ENCODE results near the gene ANK2. TPM values are rescaled to one million over a fixed set of nuclear protein-coding genes. Genes with fewer than 3 reads are reported as not detected.

ANK2 gene
- total RNA-seq, 1 donor from 2014 or later: 4.5 TPM

DNA sequence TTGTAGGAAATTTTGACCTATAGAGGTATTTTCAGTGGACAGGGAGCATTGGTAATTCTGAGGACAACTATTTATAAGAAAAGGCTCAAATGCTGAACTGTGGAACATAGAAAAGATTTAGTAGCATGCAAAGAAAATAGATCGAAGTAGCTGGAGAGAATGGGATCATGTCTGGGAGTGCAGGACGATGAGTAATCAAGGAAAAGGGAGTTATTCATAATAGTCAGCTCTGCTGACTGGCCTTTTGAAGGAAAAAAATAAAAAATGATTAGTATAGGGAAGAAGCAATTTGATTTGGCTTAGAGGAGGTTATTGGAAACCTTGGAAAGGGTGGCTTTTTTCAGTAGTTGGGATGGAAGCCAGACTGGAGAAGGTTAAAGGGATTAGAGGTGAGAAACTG, 22.9 kb upstream of the ANK2 start:
- DNase-seq (no peak), ATAC-seq (ENCODE audit: low read depth) (no peak)
- ChIA-PET POLR2A (no interaction called here), CTCF (no interaction called here)
- Mint-ChIP-seq H3K36me3 (ENCODE audit: low read depth) (no peaks in the 10 kb centered on the region), H3K27me3 (no peaks in the 10 kb centered on the region), H3K4me3 (no peak overlapping the region), H3K9me3 (no peaks in the 10 kb centered on the region), H3K4me1 (no peaks in the 10 kb centered on the region), H3K27ac (no peak overlapping the region)
- TF ChIP-seq, protein P1, sequence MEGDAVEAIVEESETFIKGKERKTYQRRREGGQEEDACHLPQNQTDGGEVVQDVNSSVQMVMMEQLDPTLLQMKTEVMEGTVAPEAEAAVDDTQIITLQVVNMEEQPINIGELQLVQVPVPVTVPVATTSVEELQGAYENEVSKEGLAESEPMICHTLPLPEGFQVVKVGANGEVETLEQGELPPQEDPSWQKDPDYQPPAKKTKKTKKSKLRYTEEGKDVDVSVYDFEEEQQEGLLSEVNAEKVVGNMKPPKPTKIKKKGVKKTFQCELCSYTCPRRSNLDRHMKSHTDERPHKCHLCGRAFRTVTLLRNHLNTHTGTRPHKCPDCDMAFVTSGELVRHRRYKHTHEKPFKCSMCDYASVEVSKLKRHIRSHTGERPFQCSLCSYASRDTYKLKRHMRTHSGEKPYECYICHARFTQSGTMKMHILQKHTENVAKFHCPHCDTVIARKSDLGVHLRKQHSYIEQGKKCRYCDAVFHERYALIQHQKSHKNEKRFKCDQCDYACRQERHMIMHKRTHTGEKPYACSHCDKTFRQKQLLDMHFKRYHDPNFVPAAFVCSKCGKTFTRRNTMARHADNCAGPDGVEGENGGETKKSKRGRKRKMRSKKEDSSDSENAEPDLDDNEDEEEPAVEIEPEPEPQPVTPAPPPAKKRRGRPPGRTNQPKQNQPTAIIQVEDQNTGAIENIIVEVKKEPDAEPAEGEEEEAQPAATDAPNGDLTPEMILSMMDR (IDR thresholded peaks at IDR 0.05): no peak
- intact Hi-C loops (cut with micrococcal nuclease): no loop called here

DNA sequence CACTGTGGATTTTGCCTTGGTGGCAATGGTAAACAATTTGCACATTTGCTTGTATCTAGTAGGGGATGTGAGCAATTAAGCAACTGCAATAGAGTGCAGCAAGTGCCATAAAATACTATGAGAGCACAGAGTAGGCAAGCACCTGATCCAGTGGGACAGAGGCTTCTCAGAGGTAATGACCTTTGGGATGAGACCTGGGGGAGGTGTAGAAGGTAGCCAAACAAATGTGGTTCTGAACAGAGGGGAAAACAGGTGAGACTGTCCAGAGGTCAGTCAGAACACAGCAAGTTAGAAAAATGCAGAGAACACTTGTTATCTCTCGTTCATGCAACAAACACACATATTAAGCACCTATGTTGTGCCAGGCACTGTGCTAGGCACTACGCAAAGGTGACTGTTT, 21.4 kb upstream of the ANK2 start:
- Mint-ChIP-seq H3K4me3 (no peak overlapping the region), H3K27ac (no peak overlapping the region), H3K36me3 (ENCODE audit: low read depth) (no peaks in the 10 kb centered on the region), H3K27me3 (no peaks in the 10 kb centered on the region), H3K4me1 (no peaks in the 10 kb centered on the region), H3K9me3 (no peaks in the 10 kb centered on the region)
- TF ChIP-seq, protein P1 (IDR thresholded peaks at IDR 0.05): no peak
- POLR2A ChIA-PET: no interaction called here
- CTCF ChIA-PET: no interaction called here
- intact Hi-C loops (cut with micrococcal nuclease): no loop called here
- no peak for ATAC-seq (ENCODE audit: low read depth)
- DNase-seq: no peak

DNA sequence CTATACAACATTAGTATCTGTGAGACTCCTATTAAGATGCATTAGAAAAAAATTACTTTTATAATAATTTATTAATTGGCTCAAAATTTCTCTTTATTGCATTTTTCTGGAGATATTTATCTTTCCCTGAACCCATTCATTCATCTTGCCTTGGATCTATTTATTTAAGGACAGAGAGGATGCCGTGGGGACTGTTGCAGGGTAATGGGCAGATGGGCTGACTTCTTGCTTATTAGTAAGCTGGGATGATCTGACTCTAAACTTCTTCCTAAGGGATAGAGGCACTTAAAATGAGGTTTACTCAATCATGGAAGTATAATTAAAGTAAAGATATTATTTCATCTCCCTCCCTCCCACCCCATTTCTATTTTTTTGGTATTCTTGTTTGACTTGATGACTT, 18.2 kb upstream of the ANK2 start:
- H3K9me3 Mint-ChIP-seq: no peaks in the 10 kb centered on the region

DNA sequence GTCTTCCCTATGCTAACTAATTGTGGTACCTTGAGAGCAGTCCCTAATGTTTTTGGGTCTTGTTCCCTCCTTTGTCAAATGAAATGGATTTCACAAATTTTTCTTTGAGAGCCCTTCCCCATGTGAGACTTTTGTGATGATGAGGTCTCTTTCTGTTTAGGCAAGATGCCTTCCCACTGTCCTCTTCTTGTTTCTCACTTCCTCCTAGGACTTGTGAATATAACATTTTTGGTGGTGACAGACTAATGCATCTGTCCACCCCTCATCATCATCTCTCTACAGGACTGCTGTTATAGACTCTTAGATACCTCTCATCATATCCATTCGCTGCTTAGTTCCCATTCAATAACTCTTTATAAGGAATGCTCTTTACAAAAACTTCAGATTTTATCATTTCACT, 8.7 kb upstream of the ANK2 start:
- H3K4me3 Mint-ChIP-seq: no peak overlapping the region
- DNase-seq (no peak), ATAC-seq (ENCODE audit: low read depth) (no peak)
- peaks cover 2% of the 10 kb centered on the region for H3K9me3 Mint-ChIP-seq
- intact Hi-C loops (cut with micrococcal nuclease): no loop called here
- no peaks in the 10 kb centered on the region for H3K4me1 Mint-ChIP-seq
- TF ChIP-seq, protein P1 (IDR thresholded peaks at IDR 0.05): no peak
- no peaks in the 10 kb centered on the region for H3K36me3 Mint-ChIP-seq (ENCODE audit: low read depth)
- ChIA-PET CTCF (no interaction called here), POLR2A (no interaction called here)
- H3K27me3 Mint-ChIP-seq: no peaks in the 10 kb centered on the region
- H3K27ac Mint-ChIP-seq: no peak overlapping the region

More for the DNA sequence above, 18.2 kb upstream of the ANK2 start:
- Mint-ChIP-seq H3K4me1 (no peaks in the 10 kb centered on the region), H3K27ac (no peak overlapping the region), H3K4me3 (no peak overlapping the region), H3K36me3 (ENCODE audit: low read depth) (no peaks in the 10 kb centered on the region), H3K27me3 (no peaks in the 10 kb centered on the region)
- intact Hi-C loops (cut with micrococcal nuclease): no loop called here
- ATAC-seq (ENCODE audit: low read depth) (no peak), DNase-seq (no peak)
- ChIA-PET POLR2A (no interaction called here), CTCF (no interaction called here)
- TF ChIP-seq, protein P1 (IDR thresholded peaks at IDR 0.05): no peak

DNA sequence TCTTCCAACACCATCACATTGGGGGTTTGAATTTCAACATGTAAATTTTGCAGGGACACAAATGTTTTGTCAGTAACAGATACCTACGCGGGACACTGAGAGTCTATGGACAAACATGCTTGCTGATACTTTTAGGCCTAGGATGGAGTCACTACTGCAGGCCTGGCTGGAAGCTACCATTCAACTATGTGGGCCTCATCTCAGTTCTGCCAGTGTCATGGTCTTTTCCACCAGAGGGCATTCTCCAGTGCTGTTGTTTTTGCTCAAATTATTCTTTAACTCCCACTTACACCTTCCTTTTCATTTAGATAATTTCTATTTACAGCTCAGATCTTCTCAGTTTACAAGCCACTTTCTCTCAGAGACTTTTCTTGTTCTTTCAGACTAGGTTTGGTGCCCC, 7.0 kb upstream of the ANK2 start:
- TF ChIP-seq, protein P1 (IDR thresholded peaks at IDR 0.05): no peak
- Mint-ChIP-seq H3K9me3 (peaks cover 2% of the 10 kb centered on the region), H3K36me3 (ENCODE audit: low read depth) (no peaks in the 10 kb centered on the region), H3K27ac (no peak overlapping the region), H3K27me3 (no peaks in the 10 kb centered on the region), H3K4me1 (no peaks in the 10 kb centered on the region), H3K4me3 (no peak overlapping the region)
- POLR2A ChIA-PET: no interaction called here
- DNase-seq: no peak
- CTCF ChIA-PET: no interaction called here
- ATAC-seq (ENCODE audit: low read depth): no peak
- intact Hi-C loops (cut with micrococcal nuclease): no loop called here
